ENCODE data around the gene PAFAH2.
A peak's percentile ranks its signal among the peaks of the same experiment; 100 is the strongest.

Gene PAFAH2

DNA sequence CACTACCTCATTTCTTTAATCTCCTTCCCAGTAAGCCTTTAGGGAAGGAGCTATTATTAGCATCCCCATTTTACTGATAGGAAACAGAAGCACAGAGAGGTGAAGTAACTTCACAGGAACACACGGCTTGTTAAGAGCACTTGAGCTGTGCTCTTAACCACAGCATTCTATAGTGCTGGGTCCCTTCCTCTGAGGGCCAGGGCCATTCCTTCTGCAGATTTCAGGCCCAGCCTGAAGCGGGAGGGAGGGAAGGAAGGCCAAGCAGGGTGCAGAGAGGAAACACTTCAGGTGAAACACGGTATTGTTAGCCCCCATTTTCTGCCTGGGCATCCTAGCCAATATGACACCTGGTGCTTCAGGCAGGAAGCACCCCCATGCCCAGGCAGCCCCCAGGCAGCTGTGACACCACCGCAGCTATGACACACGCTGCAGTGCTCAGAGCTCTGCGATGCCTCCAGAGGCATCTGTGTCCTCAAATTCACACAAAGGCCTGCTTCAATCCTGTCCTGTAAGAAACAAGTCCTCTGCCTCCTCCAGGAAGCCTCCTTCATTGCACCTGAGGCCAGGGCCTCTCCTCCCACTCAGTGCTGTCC, 19.2 kb upstream of the PAFAH2 start:
- in situ Hi-C loops (cut with MboI; ENCODE audit: low pct_unique_long_range_greater_than_20kb, low sequenced_read_pairs), result no loop called here
- no peak for DNase-seq

DNA sequence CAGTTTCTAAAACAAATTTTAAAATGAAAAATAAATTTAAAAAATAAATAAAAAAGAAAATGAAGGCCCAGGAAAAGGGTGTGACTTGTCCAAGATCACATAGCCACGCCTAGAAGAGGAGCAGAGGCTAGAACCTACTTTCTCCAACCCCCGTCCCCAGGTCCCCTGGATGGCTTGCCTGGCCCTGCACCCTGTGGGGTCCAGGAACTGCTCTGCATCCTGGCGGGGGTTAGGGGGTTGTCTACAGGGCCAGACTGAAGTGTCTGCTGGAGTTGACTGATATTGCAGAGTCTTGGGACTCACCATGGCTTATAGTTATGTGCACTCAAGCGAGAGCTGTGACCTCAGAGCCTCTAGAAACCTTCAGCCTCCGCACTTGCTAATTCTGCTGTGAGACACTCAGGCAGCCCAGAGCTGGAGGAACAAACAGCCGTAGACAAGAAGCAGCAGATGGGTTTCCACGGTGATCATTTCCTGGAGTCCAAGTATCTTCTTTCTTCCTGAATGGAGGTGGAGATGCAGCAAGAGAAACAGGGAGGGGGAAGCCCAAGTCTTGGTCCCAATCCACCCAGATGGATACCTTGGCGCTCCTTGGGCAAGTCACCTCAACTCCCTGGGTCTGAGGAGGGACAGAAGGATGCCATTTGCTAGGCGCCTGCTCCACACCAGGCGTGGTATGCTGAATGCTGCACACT, 18.5 kb upstream of the PAFAH2 start:
- in situ Hi-C loops (cut with MboI; ENCODE audit: low pct_unique_long_range_greater_than_20kb, low sequenced_read_pairs), result no loop called here
- peak; percentile 64 for DNase-seq

DNA sequence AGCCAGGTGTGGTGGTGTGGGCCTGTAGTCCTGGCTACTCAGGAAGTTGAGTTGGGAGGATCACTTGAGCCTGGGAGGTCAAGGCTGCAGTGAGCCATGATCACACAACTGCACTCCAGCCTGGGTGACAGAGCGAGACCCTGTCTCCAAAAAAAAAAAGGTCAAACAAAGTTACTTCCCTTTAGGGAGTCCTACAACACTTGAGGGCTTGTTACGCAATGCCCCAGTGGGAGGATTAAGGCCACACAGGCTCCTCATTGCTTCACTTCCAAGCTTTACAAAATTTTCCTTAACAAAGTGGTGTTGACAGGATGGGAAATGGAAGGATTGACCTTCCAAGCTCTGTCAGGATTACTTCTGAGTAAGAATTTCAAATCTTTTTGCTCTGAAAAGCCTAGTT, 17.5 kb upstream of the PAFAH2 start:
- peak; percentile 69 for DNase-seq
- in situ Hi-C loops (cut with MboI; ENCODE audit: low pct_unique_long_range_greater_than_20kb, low sequenced_read_pairs), result no loop called here

DNA sequence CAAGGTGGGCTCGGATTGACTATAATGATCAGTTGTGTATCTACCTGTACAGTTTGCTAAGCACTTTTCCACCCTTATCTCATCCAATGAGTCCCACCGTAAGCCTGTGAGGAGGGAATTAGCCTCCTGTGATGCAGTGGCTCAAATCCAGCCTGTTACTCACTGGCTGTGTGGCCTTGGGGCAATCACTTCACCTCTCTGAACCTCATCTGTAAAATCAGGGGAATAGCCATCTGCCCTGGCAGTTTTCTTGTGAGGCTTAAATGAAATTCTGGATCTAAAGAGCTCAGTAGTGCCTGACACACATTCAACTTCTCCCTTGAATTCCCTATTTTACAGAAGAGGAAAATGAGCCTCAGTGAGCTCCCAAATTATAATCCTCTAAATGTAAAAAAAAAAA, 16.3 kb upstream of the PAFAH2 start:
- no peak for DNase-seq
- in situ Hi-C loops (cut with MboI; ENCODE audit: low pct_unique_long_range_greater_than_20kb, low sequenced_read_pairs), result no loop called here

DNA sequence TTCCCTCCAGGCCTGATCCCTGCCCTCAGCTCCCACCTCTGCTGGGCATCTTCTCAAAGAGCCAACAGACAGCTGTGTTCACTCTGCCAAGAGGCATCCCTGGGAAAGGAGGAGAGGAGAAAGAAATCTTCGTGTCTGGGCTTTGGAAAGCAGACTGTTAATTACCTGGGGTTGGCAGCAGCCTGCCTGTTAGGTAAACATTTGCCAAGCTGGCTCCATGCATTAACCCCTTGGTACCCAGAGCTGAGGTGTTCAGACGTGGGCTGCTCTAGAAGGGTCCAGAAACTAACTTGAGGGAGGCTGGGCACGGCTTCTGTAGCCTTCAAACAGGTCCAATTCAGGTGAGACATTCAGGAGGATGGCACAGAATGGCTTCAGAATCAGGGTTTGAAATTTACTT, 15.0 kb upstream of the PAFAH2 start:
- no peak for DNase-seq
- in situ Hi-C loops (cut with MboI; ENCODE audit: low pct_unique_long_range_greater_than_20kb, low sequenced_read_pairs), result no loop called here

DNA sequence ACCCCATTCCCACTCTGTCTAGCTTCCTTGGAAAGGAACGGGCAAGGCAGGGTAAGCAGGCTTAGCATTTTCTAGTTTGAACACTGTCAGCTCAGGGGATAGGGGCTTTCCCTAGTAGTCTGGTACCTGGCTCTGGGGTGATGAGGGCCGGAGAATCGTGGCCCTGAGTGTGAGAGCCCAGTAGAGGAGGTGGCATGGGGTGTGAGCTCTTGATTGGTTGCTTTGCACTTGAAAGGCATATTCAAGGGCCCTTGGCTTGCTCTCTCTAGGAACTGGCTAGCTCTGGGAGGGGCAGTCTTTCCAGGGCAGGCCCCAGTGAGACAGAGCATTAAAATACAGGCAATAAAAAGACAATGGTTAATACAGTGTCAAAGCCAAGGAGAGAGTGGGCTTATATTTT, 13.0 kb upstream of the PAFAH2 start:
- DNase-seq, result no peak
- in situ Hi-C loops (cut with MboI; ENCODE audit: low pct_unique_long_range_greater_than_20kb, low sequenced_read_pairs), result no loop called here

DNA sequence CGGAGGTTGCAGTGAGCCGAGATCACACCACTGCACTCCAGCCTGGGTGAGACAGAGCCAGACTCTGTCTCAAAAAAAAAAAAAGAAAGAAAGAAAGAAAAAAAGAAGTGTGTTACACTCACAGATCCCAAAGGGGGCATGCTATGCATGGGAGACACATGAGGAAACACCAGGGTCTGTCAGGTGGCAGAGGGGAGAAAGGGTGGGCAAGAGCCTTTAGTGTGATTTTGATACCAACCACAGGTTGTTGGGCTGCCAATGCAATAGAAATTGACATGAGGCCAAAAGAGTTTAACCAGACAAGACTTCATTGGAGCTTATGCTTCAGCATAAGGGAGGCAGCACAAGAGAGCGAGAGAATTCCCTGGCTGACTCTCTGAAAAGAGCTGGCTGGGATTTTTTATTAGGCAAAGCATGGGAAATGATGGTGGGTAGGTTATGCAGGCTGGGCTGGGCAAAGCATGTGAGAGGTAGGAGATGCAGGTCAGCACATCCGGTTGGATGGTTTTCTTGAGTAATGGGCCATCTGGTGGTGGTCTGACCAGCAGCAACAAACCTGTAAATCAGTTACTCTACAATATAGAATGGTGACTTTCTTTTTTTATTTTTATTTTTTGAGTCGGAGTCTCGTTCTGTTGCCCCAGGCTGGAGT, 12.1 kb upstream of the PAFAH2 start:
- in situ Hi-C loops (cut with MboI; ENCODE audit: low pct_unique_long_range_greater_than_20kb, low sequenced_read_pairs), result no loop called here

DNA sequence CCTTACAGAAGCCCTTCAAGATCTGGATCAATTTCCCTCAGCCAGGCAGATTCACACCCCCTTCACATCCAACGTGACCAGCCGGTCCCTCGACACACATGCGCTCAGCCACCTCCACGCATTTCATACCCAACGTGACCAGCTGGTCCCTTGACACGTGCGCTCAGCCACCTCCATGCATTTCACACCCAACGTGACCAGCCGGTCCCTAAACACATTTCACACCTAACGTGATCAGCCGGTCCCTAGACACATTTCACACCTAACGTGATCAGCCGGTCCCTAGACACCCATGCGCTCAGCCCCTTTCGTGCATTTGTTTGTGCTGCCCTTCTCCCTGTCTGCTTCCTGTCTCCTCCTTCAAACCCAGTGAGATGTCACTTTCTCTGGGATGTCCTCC, 8.8 kb upstream of the PAFAH2 start:
- no peak for DNase-seq
- in situ Hi-C loops (cut with MboI; ENCODE audit: low pct_unique_long_range_greater_than_20kb, low sequenced_read_pairs), result no loop called here

More for the DNA sequence above, 12.1 kb upstream of the PAFAH2 start:
- no peak for DNase-seq

DNA sequence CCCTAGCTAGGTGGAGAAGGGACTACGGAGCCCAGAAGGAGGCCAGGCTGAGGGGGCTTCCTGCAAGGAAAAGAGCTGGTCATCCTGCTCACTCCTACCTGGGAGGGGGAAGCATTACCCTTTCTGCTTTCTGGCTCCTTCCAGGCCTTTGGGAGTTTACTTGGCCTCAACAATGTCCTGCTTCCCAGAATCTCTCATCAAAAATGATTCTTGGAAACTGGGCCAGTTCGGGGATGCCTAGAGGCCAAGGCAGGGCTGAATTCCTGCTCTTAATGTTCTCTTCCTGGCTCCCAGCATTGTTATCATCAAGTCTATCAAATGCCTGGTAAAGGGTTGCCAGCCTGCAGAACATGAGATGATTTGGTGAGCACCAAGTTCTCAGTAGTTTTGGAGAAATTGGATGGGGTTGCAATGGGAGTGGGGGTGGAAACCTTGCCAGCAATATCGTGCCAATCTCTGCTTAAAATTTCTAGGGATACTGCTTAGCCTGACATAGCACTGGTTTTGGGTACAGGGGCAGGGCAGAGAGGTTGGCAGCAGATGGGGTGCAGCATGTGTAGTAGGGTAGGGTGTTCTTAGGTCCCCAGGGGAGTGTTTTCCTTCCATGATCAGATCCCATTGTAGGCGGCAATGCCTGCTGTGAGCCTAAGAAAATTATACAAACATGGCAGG, 7.7 kb upstream of the PAFAH2 start:
- in situ Hi-C loops (cut with MboI; ENCODE audit: low pct_unique_long_range_greater_than_20kb, low sequenced_read_pairs), result no loop called here
- DNase-seq, result no peak

DNA sequence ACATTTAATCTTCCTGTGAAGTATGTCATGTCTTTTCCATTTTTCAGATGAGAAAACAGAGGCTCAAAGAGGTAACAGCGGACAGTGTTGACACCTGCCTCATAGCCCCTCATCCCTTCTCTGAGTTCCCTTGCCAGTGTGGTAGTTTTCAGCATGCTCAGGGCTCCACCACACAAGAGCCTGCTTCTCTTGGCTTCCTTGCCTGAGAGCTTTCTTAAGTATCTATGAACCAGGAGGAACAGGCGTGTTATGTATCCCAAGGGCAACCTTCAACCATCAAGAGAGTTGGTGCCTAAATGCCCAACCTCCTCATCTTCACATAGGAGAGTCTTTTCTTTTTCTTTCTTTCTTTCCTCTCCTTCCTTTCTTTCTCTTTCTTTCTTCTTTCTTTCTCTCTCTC, 5.9 kb upstream of the PAFAH2 start:
- no peak for DNase-seq
- in situ Hi-C loops (cut with MboI; ENCODE audit: low pct_unique_long_range_greater_than_20kb, low sequenced_read_pairs), result no loop called here

DNA sequence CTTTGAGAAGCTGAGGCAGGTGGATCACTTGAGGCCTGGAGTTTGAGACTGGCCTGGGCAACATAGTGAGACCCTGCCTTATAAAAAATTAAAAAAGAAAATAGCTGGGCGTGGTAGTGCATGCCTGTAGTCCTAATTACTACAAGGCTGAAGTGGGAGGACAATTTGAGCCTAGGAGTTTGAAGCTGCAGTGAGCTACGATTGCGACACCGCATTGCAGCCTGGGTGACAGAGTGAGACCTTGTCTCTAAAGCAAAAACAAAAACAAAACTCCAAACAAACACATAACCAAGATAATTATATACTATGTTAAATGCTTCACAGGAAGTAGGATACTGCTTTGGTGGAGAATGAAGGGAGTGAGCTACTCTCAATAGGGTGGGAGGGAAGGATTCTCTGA, 5.4 kb upstream of the PAFAH2 start:
- in situ Hi-C loops (cut with MboI; ENCODE audit: low pct_unique_long_range_greater_than_20kb, low sequenced_read_pairs), result no loop called here

DNA sequence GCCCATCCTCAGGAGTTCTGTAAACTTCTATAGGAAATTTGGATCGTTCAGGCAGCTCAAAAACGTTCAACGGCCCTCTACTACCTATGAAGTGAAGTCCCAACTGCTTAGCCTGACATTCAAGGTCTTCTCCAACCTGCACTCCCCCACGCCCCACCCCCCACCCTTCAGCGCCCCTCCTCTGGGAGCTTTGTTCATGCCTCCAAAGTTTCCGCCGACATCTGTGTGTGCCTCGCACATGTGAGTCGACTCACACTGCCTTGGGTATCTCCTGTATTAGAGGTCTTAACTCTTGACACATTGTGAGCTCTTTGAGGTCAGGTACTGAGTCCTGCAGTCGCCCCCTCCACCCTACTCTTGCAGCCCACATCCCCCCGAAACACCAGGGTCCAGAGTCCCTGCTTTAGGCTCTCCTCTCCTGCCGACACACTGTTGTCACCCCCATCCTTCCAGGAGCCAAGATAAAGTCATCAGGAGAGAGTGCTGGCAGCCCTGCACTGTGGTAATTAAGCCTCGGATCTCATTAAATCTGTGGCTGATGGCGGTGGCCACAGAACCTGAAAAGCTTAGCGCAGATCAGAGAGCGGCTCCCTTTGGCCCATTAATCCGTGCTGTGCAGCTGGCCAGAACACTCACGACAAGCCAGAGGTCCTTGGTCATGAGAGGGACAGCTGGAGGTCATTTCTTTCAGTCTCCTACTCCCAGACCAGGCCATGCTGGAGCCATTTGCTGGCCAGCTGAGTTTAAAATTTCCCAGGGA, 1.4 kb upstream of the PAFAH2 start:
- DNase-seq, result no peak
- in situ Hi-C loops (cut with MboI; ENCODE audit: low pct_unique_long_range_greater_than_20kb, low sequenced_read_pairs), result loop anchor here (10.0 kb wide), 1 partner anchor 104 kb away; no protein-coding TSS in a partner anchor

More for the DNA sequence above, 5.4 kb upstream of the PAFAH2 start:
- DNase-seq, result no peak

DNA sequence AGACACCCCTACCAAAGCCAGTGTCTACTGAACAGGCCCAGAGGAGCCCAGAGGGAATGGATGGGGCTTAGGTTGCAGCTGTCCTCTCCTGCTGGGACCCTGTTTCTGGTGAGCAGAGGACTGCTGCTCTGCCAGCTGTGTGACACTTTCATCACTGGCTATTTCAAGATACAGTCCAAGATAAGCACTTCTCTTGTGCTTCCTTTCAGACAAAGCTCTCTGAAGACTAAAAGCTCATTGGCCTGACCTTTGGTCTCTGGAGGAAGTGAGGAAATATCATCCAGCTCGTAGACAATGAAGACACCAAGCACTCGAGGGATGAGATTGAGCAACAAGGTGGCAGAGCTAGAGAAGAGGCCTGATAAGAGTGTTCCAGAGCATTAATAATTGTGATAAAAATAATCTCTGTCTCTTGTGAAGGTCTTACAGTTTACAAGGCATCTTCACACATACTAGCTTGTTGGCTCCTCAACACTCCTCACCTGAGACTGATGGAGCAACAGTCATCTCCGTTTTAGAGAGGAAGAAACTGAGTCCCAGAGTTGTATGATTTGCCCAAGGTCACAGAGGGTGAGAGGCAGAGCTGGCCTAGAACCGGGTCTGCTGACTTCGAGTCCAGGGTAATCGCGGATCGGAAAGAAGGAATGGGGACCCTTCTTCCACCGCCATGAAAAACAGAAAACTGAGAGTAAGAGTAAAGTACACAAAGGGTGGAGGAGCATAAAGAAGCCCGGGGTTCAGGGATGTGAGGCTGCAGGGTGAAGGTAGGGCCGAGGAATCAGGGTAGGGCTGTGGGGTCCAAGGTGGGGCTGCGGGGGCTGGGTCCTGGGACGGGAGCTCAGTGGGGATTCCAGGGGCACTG, 666 bp downstream of the PAFAH2 start:
- in situ Hi-C loops (cut with MboI; ENCODE audit: low pct_unique_long_range_greater_than_20kb, low sequenced_read_pairs), result loop anchor here (10.0 kb wide), 1 partner anchor 102 kb away; no protein-coding TSS in a partner anchor
- DNase-seq, result peak; percentile 75

DNA sequence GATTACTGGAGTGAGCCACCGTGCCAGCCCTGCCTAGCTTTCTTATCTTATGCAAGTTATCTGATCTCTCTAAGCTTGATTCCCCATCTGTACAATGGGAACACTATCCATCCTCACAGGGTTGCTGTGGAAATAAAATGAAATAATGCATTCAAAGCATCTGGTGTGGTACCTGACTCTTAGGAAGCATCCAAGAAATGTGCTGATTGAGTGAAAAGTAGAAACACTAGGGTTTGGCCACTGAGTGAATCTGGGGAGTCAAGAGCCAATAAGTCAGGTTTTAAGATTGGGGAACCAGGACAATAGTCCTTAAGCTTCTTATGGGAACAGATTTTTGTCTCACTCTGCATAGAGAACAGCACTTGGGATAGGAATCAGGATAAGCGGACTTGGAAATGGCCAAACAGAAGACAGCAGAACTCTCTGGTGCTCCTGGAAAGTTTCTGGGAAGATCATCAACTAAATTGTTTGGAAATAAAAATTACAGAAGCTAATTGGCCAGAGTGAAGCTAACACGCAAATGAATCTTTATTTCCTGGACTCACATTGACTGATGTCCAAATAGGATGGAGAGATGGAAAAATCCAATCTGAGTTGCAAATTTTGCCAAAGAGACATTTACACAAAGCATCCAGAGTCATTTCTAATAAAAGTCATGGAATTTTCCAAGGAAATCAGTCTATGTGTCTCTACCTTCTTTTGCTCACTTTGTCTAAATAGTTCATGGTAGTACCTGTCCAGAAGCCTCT, 3.3 kb downstream of the PAFAH2 start:
- no peak for DNase-seq
- in situ Hi-C loops (cut with MboI; ENCODE audit: low pct_unique_long_range_greater_than_20kb, low sequenced_read_pairs), result loop anchor here (10.0 kb wide), 1 partner anchor 100 kb away; no protein-coding TSS in a partner anchor

DNA sequence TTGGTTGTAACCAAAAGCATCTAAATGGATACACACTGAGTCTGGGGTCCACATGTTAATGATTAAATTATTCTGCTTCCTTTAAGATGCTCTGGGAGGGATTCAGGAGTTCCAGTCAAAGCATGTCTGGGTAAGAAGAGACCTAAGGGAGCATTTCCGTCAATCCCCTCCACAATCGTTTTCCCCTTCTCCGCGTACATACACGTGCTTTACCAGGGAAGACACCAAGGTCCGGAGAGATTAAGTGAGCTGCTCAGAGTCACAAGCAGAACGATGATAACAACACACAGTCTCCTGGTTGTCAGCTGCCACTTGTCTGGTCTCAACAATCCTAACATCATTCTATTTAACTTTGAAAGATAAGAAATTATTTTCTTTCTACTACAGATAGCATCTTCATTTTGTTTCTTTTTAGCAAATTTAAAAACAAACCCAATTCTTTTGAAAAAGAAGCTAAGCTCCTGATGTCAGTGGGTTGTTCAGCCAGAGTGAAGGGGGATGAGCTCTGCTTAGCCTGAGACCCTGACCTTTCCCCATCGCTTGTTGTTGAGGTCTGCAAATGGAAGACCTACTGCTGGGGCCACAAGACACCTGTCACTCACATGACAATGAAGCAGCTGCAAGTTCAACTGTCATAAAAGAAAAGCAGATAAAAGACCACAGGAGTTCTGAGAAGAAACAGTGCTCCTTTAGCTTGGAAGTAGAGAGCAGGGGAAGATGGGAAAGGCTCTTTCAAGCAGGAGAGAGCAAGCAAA, 4.5 kb downstream of the PAFAH2 start:
- no peak for DNase-seq
- in situ Hi-C loops (cut with MboI; ENCODE audit: low pct_unique_long_range_greater_than_20kb, low sequenced_read_pairs), result loop anchor here (10.0 kb wide), 1 partner anchor 99 kb away; no protein-coding TSS in a partner anchor

DNA sequence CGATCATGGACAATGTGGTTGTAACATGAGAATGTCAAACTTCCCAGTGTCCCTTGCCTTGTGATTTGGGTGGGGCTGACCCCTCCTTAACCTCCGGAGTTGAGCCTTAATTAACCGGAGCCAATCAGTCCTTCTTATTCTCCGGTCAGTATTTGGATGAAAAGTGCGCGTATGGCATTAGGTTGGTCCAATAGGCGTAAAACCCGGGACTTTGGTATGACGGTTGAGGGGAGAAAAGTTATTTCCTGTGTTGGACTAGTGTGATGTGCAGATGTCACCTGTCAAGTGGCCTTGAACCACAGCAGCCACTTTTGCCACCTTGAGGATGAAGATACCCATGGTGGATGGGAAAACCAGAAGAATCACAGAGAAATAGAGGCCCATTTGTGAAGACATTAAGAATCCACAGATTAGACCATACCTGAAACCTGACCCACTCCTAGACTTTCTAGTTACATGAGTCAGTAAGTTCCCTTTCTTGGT, 5.1 kb downstream of the PAFAH2 start:
- in situ Hi-C loops (cut with MboI; ENCODE audit: low pct_unique_long_range_greater_than_20kb, low sequenced_read_pairs), result loop anchor here (10.0 kb wide), 1 partner anchor 98 kb away; no protein-coding TSS in a partner anchor
- DNase-seq, result no peak

Data from KBM-7 (cell line).